ENCODE data around the gene ZIC5.

ZIC5 gene

GRCh38 chr13:99984461-99985240, 13.1 kb upstream of the ZIC5 start:
- Histone ChIP-seq H3K4me3 (ENCODE audit: low read length in 2 of 2) (peak overlapping the region; percentile 93 to 99), H3K27me3 (ENCODE audit: control insufficient read depth in 3 of 3, insufficient read depth in 3 of 3, low read depth in 1 of 3, low read length in 3 of 3) (peaks cover 0 to 16% (median 3%) of the 10 kb centered on the region in 3 experiments)

DNA sequence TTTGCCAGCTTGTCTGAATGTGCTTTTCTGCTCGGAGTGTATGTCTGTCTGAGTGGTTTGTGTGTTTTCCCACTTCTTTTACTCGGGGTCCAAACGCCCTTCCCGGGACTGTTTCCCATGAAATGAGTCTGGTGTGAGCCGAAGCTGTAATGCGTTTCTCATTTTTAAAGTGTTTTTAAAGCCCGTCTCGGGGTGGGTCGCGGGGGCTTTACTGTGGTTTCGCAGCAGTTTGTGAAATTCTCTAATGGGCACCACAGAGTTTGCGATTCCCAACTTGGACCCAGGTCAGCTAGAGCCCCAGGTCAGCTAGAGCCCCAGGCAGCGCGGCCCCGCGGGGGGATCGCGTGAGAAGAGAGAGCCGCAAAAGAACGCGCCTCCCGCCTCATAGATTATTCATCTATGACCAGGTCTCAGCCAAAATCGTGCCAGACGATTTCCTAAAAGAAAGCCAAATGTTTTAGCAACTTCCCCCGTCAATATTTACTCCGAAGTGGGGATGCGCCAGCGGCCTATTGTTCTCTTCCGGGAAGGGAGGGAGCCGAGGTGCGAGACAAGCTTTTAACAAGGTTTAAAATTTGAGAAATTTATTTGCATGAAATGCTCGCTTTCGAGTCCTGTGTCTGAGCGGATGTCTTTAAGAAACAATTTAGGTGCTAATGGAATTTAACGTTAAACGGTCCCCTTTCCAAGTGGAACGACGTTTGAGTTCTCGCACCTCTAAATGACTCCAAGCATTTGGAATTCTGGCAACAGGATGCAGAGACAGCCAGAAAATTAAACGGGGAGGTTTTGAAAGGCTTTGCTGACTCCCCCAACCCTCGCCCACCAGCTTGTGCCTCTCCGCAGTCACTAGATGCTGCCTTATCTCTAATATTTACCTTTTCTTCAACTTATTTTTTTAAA, 12.2 kb upstream of the ZIC5 start:
- Histone ChIP-seq H3K79me1 (ENCODE audit: low read depth, low read length) (peaks cover 2% of the 10 kb centered on the region), H4K8ac (ENCODE audit: low read depth, low read length) (no peak overlapping the region), H3K4me2 (ENCODE audit: insufficient read depth, low read length, poor library complexity, severe bottlenecking) (peak overlapping the region; percentile 59), H3K9ac (ENCODE audit: low read depth, low read length, poor library complexity) (peak overlapping the region; percentile 78), H2AK5ac (ENCODE audit: low read depth, low read length) (no peak overlapping the region), H3K14ac (ENCODE audit: low read length) (no peak overlapping the region), H3K18ac (ENCODE audit: low read length) (peak overlapping the region; percentile 46), H3K27me3 (ENCODE audit: control insufficient read depth in 3 of 3, insufficient read depth in 3 of 3, low read depth in 1 of 3, low read length in 3 of 3) (peaks cover 0 to 7% (median 0%) of the 10 kb centered on the region in 3 experiments), H3K4me3 (ENCODE audit: low read length in 2 of 2) (peak overlapping the region; percentile 93 to 99), H2BK12ac (ENCODE audit: low read length) (no peak overlapping the region), H4K91ac (ENCODE audit: low read depth, low read length, poor library complexity) (no peak overlapping the region), H3K36me3 (replicated peaks in 1 of 2; ENCODE audit: control insufficient read depth in 2 of 2, insufficient read depth in 2 of 2, low read length in 2 of 2) (peaks cover 17 to 54% of the 10 kb centered on the region in 2 donors), H2BK5ac (ENCODE audit: low read length) (peak overlapping the region; percentile 94), H3K4ac (ENCODE audit: low read length) (no peak overlapping the region), H3K23ac (ENCODE audit: low read depth, low read length, poor library complexity) (no peak overlapping the region), H2AFZ (ENCODE audit: low read length) (no peak overlapping the region), H2BK15ac (ENCODE audit: low read length) (no peak overlapping the region), H3K9me3 (replicated peaks in 1 of 2; ENCODE audit: control insufficient read depth in 2 of 2, insufficient read depth in 1 of 2, low read depth in 1 of 2, low read length in 2 of 2) (no peaks in the 10 kb centered on the region), H3K4me1 (ENCODE audit: control insufficient read depth in 2 of 2, insufficient read depth in 1 of 2, low read depth in 1 of 2, low read length in 2 of 2) (peaks cover 15 to 17% of the 10 kb centered on the region in 2 donors), H3K27ac (replicated peaks; ENCODE audit: low read length) (peak overlapping the region; percentile 99), H2BK120ac (ENCODE audit: low read depth, low read length) (no peak overlapping the region)
- no peak for DNase-seq (ENCODE audit: low spot score)
- WGBS, 2 donors (ENCODE audit: extremely low coverage in 2 of 2, insufficient read length in 2 of 2, insufficient replicate concordance in 1 of 2): no CpG with 5 or more reads among the region's 42 CpGs

More at GRCh38 chr13:99984461-99985240, 13.1 kb upstream of the ZIC5 start:
- Histone ChIP-seq H3K36me3 (replicated peaks in 1 of 2; ENCODE audit: control insufficient read depth in 2 of 2, insufficient read depth in 2 of 2, low read length in 2 of 2) (peaks cover 17 to 63% of the 10 kb centered on the region in 2 donors), H2BK120ac (ENCODE audit: low read depth, low read length) (no peak overlapping the region), H2AFZ (ENCODE audit: low read length) (no peak overlapping the region), H3K18ac (ENCODE audit: low read length) (peak overlapping the region; percentile 92), H3K14ac (ENCODE audit: low read length) (peak overlapping the region; percentile 14), H2BK15ac (ENCODE audit: low read length) (no peak overlapping the region), H3K79me1 (ENCODE audit: low read depth, low read length) (peaks cover 2% of the 10 kb centered on the region), H4K8ac (ENCODE audit: low read depth, low read length) (no peak overlapping the region), H3K4me2 (ENCODE audit: insufficient read depth, low read length, poor library complexity, severe bottlenecking) (peak overlapping the region; percentile 59), H4K91ac (ENCODE audit: low read depth, low read length, poor library complexity) (no peak overlapping the region), H2BK5ac (ENCODE audit: low read length) (peak overlapping the region; percentile 94), H2BK12ac (ENCODE audit: low read length) (peak overlapping the region; percentile 33), H3K27ac (replicated peaks; ENCODE audit: low read length) (peak overlapping the region; percentile 99), H2AK5ac (ENCODE audit: low read depth, low read length) (peak overlapping the region; percentile 33), H3K9ac (ENCODE audit: low read depth, low read length, poor library complexity) (peak overlapping the region; percentile 99), H3K9me3 (replicated peaks in 1 of 2; ENCODE audit: control insufficient read depth in 2 of 2, insufficient read depth in 1 of 2, low read depth in 1 of 2, low read length in 2 of 2) (no peaks in the 10 kb centered on the region), H3K23ac (ENCODE audit: low read depth, low read length, poor library complexity) (peak overlapping the region; percentile 71), H3K4me1 (ENCODE audit: control insufficient read depth in 2 of 2, insufficient read depth in 1 of 2, low read depth in 1 of 2, low read length in 2 of 2) (peaks cover 17% of the 10 kb centered on the region in 2 donors), H3K4ac (ENCODE audit: low read length) (no peak overlapping the region)
- WGBS, 2 donors (ENCODE audit: extremely low coverage in 2 of 2, insufficient read length in 2 of 2, insufficient replicate concordance in 1 of 2): no CpG with 5 or more reads among the region's 44 CpGs
- DNase-seq (ENCODE audit: low spot score): no peak

DNA sequence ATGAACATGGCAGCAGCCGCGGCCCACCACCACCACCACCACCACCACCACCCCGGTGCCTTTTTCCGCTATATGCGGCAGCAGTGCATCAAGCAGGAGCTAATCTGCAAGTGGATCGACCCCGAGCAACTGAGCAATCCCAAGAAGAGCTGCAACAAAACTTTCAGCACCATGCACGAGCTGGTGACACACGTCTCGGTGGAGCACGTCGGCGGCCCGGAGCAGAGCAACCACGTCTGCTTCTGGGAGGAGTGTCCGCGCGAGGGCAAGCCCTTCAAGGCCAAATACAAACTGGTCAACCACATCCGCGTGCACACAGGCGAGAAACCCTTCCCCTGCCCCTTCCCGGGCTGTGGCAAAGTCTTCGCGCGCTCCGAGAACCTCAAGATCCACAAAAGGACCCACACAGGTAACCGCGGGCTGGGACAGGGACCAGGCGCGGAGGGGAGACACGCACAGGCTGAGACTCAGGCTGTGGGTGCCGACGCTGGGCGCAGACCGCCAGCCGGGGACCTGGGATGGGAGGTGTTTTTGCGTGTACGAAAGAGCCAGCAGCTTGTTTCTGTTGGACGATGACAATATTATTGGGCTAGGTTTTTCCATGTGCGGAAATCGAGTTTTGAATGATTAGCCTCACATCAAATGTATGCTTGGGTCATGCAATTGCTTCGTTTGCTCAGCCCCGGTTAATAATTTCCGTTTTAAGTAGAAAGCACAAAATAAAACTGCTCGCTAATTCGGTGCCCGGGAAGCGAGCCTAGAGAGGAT, 11.3 kb upstream of the ZIC5 start:
- Histone ChIP-seq H3K4ac (ENCODE audit: low read length) (no peak overlapping the region), H3K4me2 (ENCODE audit: insufficient read depth, low read length, poor library complexity, severe bottlenecking) (peak overlapping the region; percentile 37), H2BK12ac (ENCODE audit: low read length) (no peak overlapping the region), H3K27ac (replicated peaks; ENCODE audit: low read length) (peak overlapping the region; percentile 99), H3K4me1 (ENCODE audit: control insufficient read depth in 2 of 2, insufficient read depth in 1 of 2, low read depth in 1 of 2, low read length in 2 of 2) (peaks cover 12 to 14% of the 10 kb centered on the region in 2 donors), H3K18ac (ENCODE audit: low read length) (peak overlapping the region; percentile 98), H3K9me3 (replicated peaks in 1 of 2; ENCODE audit: control insufficient read depth in 2 of 2, insufficient read depth in 1 of 2, low read depth in 1 of 2, low read length in 2 of 2) (no peaks in the 10 kb centered on the region), H2AFZ (ENCODE audit: low read length) (no peak overlapping the region), H3K4me3 (ENCODE audit: low read length in 2 of 2) (peak overlapping the region; percentile 93 to 99), H2BK120ac (ENCODE audit: low read depth, low read length) (no peak overlapping the region), H2BK15ac (ENCODE audit: low read length) (peak overlapping the region; percentile 84), H3K79me1 (ENCODE audit: low read depth, low read length) (peaks cover 3% of the 10 kb centered on the region), H3K27me3 (ENCODE audit: control insufficient read depth in 3 of 3, insufficient read depth in 3 of 3, low read depth in 1 of 3, low read length in 3 of 3) (peaks cover 0 to 6% (median 0%) of the 10 kb centered on the region in 3 experiments), H3K36me3 (replicated peaks in 1 of 2; ENCODE audit: control insufficient read depth in 2 of 2, insufficient read depth in 2 of 2, low read length in 2 of 2) (peaks cover 17 to 52% of the 10 kb centered on the region in 2 donors), H3K14ac (ENCODE audit: low read length) (peak overlapping the region; percentile 39), H2AK5ac (ENCODE audit: low read depth, low read length) (no peak overlapping the region), H3K23ac (ENCODE audit: low read depth, low read length, poor library complexity) (peak overlapping the region; percentile 98), H2BK5ac (ENCODE audit: low read length) (peak overlapping the region; percentile 99), H4K8ac (ENCODE audit: low read depth, low read length) (no peak overlapping the region), H4K91ac (ENCODE audit: low read depth, low read length, poor library complexity) (no peak overlapping the region), H3K9ac (ENCODE audit: low read depth, low read length, poor library complexity) (peak overlapping the region; percentile 100)
- WGBS, 2 donors (ENCODE audit: extremely low coverage in 2 of 2, insufficient read length in 2 of 2, insufficient replicate concordance in 1 of 2): no CpG with 5 or more reads among the region's 48 CpGs
- no peak for DNase-seq (ENCODE audit: low spot score)

All from neuronal stem cell (in vitro differentiated cells).